Epithelial cell of esophagus (primary cell): ENCODE data around the gene PPP1R3G.

ENCODE experiments used
- DNase-seq: peaks from one replicate; pipeline ENCODE4 v3.0.0; 2010; ENCODE audit warnings: low read depth
- H3K4me3 ChIP-seq: 2 replicates; pipeline ENCODE4 v1.5.1; 2011; ENCODE audit warnings: mild to moderate bottlenecking, low read length, control low read depth
- CTCF ChIP-seq: IDR thresholded peaks from 2 replicates; pipeline ENCODE4 v1.5.1; 2011; ENCODE audit warnings: low read depth, mild to moderate bottlenecking, low read length, control low read depth, inconsistent platforms; ENCODE audit not compliant: insufficient read depth; ENCODE audit errors: missing control alignments

The PPP1R3G gene

GRCh38 chr6:5099537-5099936, 14.4 kb downstream of the PPP1R3G start:
- H3K4me3 ChIP-seq: no peak overlapping the region
- no peak for TF ChIP-seq CTCF
- DNase-seq: peak; percentile 53

GRCh38 chr6:5100806-5101205, 15.7 kb downstream of the PPP1R3G start:
- H3K4me3 ChIP-seq: no peak overlapping the region
- TF ChIP-seq CTCF: no peak
- DNase-seq: no peak

- no peak overlapping the region for H3K4me3 ChIP-seq
- DNase-seq: no peak
- TF ChIP-seq CTCF: no peak
These were observed 17.3 kb downstream of the PPP1R3G start for GRCh38 chr6:5102267-5102970.

GRCh38 chr6:5103250-5103649, 18.1 kb downstream of the PPP1R3G start:
- no peak for DNase-seq
- no peak for TF ChIP-seq CTCF
- H3K4me3 ChIP-seq: no peak overlapping the region

GRCh38 chr6:5104667-5105066, 19.5 kb downstream of the PPP1R3G start:
- no peak overlapping the region for H3K4me3 ChIP-seq
- no peak for DNase-seq
- no peak for TF ChIP-seq CTCF

- no peak for DNase-seq
- H3K4me3 ChIP-seq: no peak overlapping the region
- no peak for TF ChIP-seq CTCF
These were observed 20.0 kb downstream of the PPP1R3G start for GRCh38 chr6:5105146-5105545.

GRCh38 chr6:5107341-5107740, 22.2 kb downstream of the PPP1R3G start:
- no peak for DNase-seq
- TF ChIP-seq CTCF: no peak
- H3K4me3 ChIP-seq: no peak overlapping the region
